ENCODE measurements around the gene PRKG1. TPM values are rescaled to one million over a fixed set of nuclear protein-coding genes. Genes with fewer than 3 reads are reported as not detected.

The PRKG1 gene
- total RNA-seq, 1 experiment from 2014 or later: 10.4 TPM

- Histone ChIP-seq H3K23ac (ENCODE audit: insufficient read length, low read depth, low read length) (no peak overlapping the region), H2AK5ac (ENCODE audit: insufficient read length, low read length) (no peak overlapping the region), H3K79me2 (ENCODE audit: insufficient read depth, low read length) (no peaks in the 10 kb centered on the region), H4K5ac (ENCODE audit: insufficient read length, low read depth, low read length) (no peak overlapping the region), H3K27me3 (ENCODE audit: insufficient read depth, low read length) (no peaks in the 10 kb centered on the region), H3K9me3 (ENCODE audit: control insufficient read depth, low read depth, low read length) (no peaks in the 10 kb centered on the region), H3K56ac (ENCODE audit: insufficient read length, low read depth, low read length) (no peak overlapping the region), H4K91ac (ENCODE audit: insufficient read length, low read depth, low read length) (no peak overlapping the region), H2BK5ac (ENCODE audit: insufficient read length, low read length) (no peak overlapping the region), H2BK12ac (ENCODE audit: insufficient read length, low read depth, low read length) (no peak overlapping the region), H4K20me1 (ENCODE audit: control insufficient read depth, insufficient read depth, insufficient read length) (no peaks in the 10 kb centered on the region), H2AFZ (ENCODE audit: low read length) (no peak overlapping the region), H3K23me2 (ENCODE audit: insufficient read length, low read depth, low read length, poor library complexity, severe bottlenecking) (no peaks in the 10 kb centered on the region), H4K8ac (replicated peaks; ENCODE audit: insufficient read length, low read depth, low read length) (no peak overlapping the region), H3K9ac (ENCODE audit: extremely low read depth, insufficient read length, low read length) (no peak overlapping the region), H3K4ac (ENCODE audit: low read depth, low read length) (no peak overlapping the region), H3K4me2 (ENCODE audit: insufficient read depth, insufficient read length, low read length) (no peak overlapping the region), H3K79me1 (ENCODE audit: insufficient read depth, low read depth, low read length, poor library complexity, severe bottlenecking) (no peaks in the 10 kb centered on the region), H3K27ac (ENCODE audit: insufficient read length, low read depth, low read length) (no peak overlapping the region), H2BK15ac (ENCODE audit: low read depth, low read length) (no peak overlapping the region), H3K14ac (ENCODE audit: insufficient read depth, low read length) (no peak overlapping the region), H3T11ph (ENCODE audit: low read length) (no peak overlapping the region), H2BK120ac (ENCODE audit: low read depth, low read length, poor library complexity, severe bottlenecking) (no peak overlapping the region), H3K18ac (ENCODE audit: insufficient read length, low read depth, low read length) (no peak overlapping the region), H3K4me1 (ENCODE audit: insufficient read depth, low read length) (peaks cover 3% of the 10 kb centered on the region; the same call in 1 of the 2 replicates), H2BK20ac (ENCODE audit: low read depth, low read length, poor library complexity, severe bottlenecking) (no peak overlapping the region)
- no peak overlapping the region for H3K27ac Mint-ChIP-seq
- no peaks in the 10 kb centered on the region for H3K4me1 Mint-ChIP-seq
- no peaks in the 10 kb centered on the region for H3K27me3 Mint-ChIP-seq (ENCODE audit: low read depth)
- H3K4me3 Mint-ChIP-seq: no peak overlapping the region
- no peak for TF ChIP-seq CTCF (conservative IDR thresholded peaks at IDR 0.05)
- DNase-seq: no peak
- no peaks in the 10 kb centered on the region for H3K9me3 Mint-ChIP-seq
- no peaks in the 10 kb centered on the region for H3K36me3 Mint-ChIP-seq (ENCODE audit: insufficient read depth in 1 of 3, low read depth in 3 of 3)
- no CpG with 5 or more reads among the region's 1 CpG for WGBS (ENCODE audit: extremely low coverage, insufficient read length, low lambda C conversion rate)
Observed at GRCh38 chr10:51439645-51440044, 365.4 kb downstream of the PRKG1 start.

Measured in H9 (cell line).